H9 (cell line): Measurements from ENCODE around the gene XNDC1N. TPM values are rescaled to one million over a fixed set of nuclear protein-coding genes. Genes with fewer than 3 reads are reported as not detected.

ENCODE experiments used
- DNase-seq: peaks from one replicate; pipeline ENCODE4 v3.0.0-alpha.2; 2017
- H2AFZ ChIP-seq: one replicate; pipeline ENCODE4 v1.6.1; 2013; ENCODE audit warnings: mild to moderate bottlenecking, low read length, control low read depth, moderate library complexity
- H2AK5ac ChIP-seq: 2 replicates; pipeline ENCODE4 v1.6.1; 2013; ENCODE audit warnings: low read length, control low read depth, mixed read lengths; ENCODE audit not compliant: insufficient read length
- H2BK120ac ChIP-seq: one replicate; pipeline ENCODE4 v1.6.1; 2013; ENCODE audit warnings: low read depth, mild to moderate bottlenecking, low read length, control low read depth, inconsistent platforms; ENCODE audit not compliant: poor library complexity, severe bottlenecking
- H2BK12ac ChIP-seq: 2 replicates; pipeline ENCODE4 v1.6.1; 2013; ENCODE audit warnings: low read length, control low read depth, mixed read lengths, low read depth; ENCODE audit not compliant: insufficient read length
- H2BK15ac ChIP-seq: 2 replicates; pipeline ENCODE4 v1.6.1; 2013; ENCODE audit warnings: low read depth, low read length, control low read depth
- H2BK20ac ChIP-seq: one replicate; pipeline ENCODE4 v1.6.1; 2013; ENCODE audit warnings: low read depth, mild to moderate bottlenecking, low read length, control low read depth, inconsistent platforms; ENCODE audit not compliant: poor library complexity, severe bottlenecking
- H2BK5ac ChIP-seq: 2 replicates; pipeline ENCODE4 v1.6.1; 2013; ENCODE audit warnings: low read length, control low read depth, mixed read lengths; ENCODE audit not compliant: insufficient read length
- H3K14ac ChIP-seq: 2 replicates; pipeline ENCODE4 v1.6.1; 2013; ENCODE audit warnings: low read length, control low read depth; ENCODE audit not compliant: insufficient read depth
- H3K18ac ChIP-seq: 2 replicates; pipeline ENCODE4 v1.6.1; 2013; ENCODE audit warnings: low read depth, mild to moderate bottlenecking, mixed read lengths, low read length, control low read depth; ENCODE audit not compliant: insufficient read length
- H3K23ac ChIP-seq: 2 replicates; pipeline ENCODE4 v1.6.1; 2013; ENCODE audit warnings: low read length, control low read depth, mixed read lengths, low read depth; ENCODE audit not compliant: insufficient read length
- H3K23me2 ChIP-seq: 2 replicates; pipeline ENCODE4 v1.6.1; 2013; ENCODE audit warnings: low read depth, mild to moderate bottlenecking, mixed read lengths, low read length, control low read depth; ENCODE audit not compliant: insufficient read length, poor library complexity, severe bottlenecking
- H3K27ac ChIP-seq: 2 replicates; pipeline ENCODE4 v1.5.1; 2013; ENCODE audit warnings: low read length, control low read depth, mixed read lengths, low read depth; ENCODE audit not compliant: insufficient read length
- H3K27me3 ChIP-seq: 2 replicates; pipeline ENCODE4 v1.6.1; 2013; ENCODE audit warnings: low read length, control low read depth, inconsistent platforms; ENCODE audit not compliant: insufficient read depth
- H3K4ac ChIP-seq: 2 replicates; pipeline ENCODE4 v1.6.1; 2013; ENCODE audit warnings: low read depth, mild to moderate bottlenecking, control low read depth, inconsistent platforms, low read length, moderate library complexity
- H3K4me1 ChIP-seq: 2 replicates; pipeline ENCODE4 v1.6.1; 2013; ENCODE audit warnings: low read length, control low read depth, inconsistent platforms; ENCODE audit not compliant: insufficient read depth
- H3K4me2 ChIP-seq: 2 replicates; pipeline ENCODE4 v1.6.1; 2013; ENCODE audit warnings: low read length, control low read depth, mixed read lengths; ENCODE audit not compliant: insufficient read length, insufficient read depth
- H3K56ac ChIP-seq: 2 replicates; pipeline ENCODE4 v1.6.1; 2013; ENCODE audit warnings: low read depth, mild to moderate bottlenecking, mixed read lengths, low read length, control low read depth; ENCODE audit not compliant: insufficient read length
- H3K79me1 ChIP-seq: 2 replicates; pipeline ENCODE4 v1.6.1; 2013; ENCODE audit warnings: low read depth, mild to moderate bottlenecking, moderate library complexity, low read length, control low read depth, inconsistent platforms; ENCODE audit not compliant: insufficient read depth, poor library complexity, severe bottlenecking
- H3K79me2 ChIP-seq: 2 replicates; pipeline ENCODE4 v1.6.1; 2013; ENCODE audit warnings: low read length, control low read depth, inconsistent platforms; ENCODE audit not compliant: insufficient read depth
- H3K9ac ChIP-seq: 2 replicates; pipeline ENCODE4 v1.6.1; 2013; ENCODE audit warnings: low read length, control low read depth, mixed read lengths; ENCODE audit not compliant: insufficient read length; ENCODE audit errors: extremely low read depth
- H3K9me3 ChIP-seq: one replicate; pipeline ENCODE4 v1.6.1; 2013; ENCODE audit warnings: low read depth, low read length, inconsistent platforms; ENCODE audit not compliant: control insufficient read depth
- H3T11ph ChIP-seq: one replicate; pipeline ENCODE4 v1.6.1; 2013; ENCODE audit warnings: mild to moderate bottlenecking, low read length, control low read depth, inconsistent platforms
- H4K20me1 ChIP-seq: one replicate; pipeline ENCODE4 v1.6.1; 2013; ENCODE audit not compliant: control insufficient read depth, insufficient read length, insufficient read depth
- H4K5ac ChIP-seq: 2 replicates; pipeline ENCODE4 v1.6.1; 2013; ENCODE audit warnings: low read depth, mild to moderate bottlenecking, mixed read lengths, low read length, control low read depth; ENCODE audit not compliant: insufficient read length
- H4K8ac ChIP-seq: replicated peaks from 2 replicates; pipeline ENCODE4 v1.6.1; 2013; ENCODE audit warnings: low read length, control low read depth, mixed read lengths, low read depth; ENCODE audit not compliant: insufficient read length
- H4K91ac ChIP-seq: 2 replicates; pipeline ENCODE4 v1.6.1; 2013; ENCODE audit warnings: low read depth, mild to moderate bottlenecking, moderate library complexity, mixed read lengths, low read length, control low read depth; ENCODE audit not compliant: insufficient read length
- H3K27ac Mint-ChIP-seq, 3 experiments: 2 replicates in 2 of 3; 3 replicates in 1 of 3; pipeline ENCODE4 v1.8.0; 2020 to 2021; ENCODE audit warnings: mixed read lengths in 3 of 3, mild to moderate bottlenecking in 1 of 3, moderate library complexity in 1 of 3
- H3K27me3 Mint-ChIP-seq: 2 replicates; pipeline ENCODE4 v1.8.0; 2021; ENCODE audit warnings: low read depth, mild to moderate bottlenecking, moderate library complexity, mixed read lengths
- H3K36me3 Mint-ChIP-seq, 3 experiments: 2 replicates in 2 of 3; 3 replicates in 1 of 3; pipeline ENCODE4 v1.8.0; 2020 to 2021; ENCODE audit warnings: low read depth in 3 of 3, mixed read lengths in 3 of 3; ENCODE audit not compliant: insufficient read depth in 1 of 3
- H3K4me1 Mint-ChIP-seq, 2 experiments: 2 replicates each; pipeline ENCODE4 v1.8.0; 2020; ENCODE audit warnings: mixed read lengths in 2 of 2
- H3K4me3 Mint-ChIP-seq, 2 experiments: 2 replicates in 1 of 2; 3 replicates in 1 of 2; pipeline ENCODE4 v1.8.0; 2020 to 2021; ENCODE audit warnings: mild to moderate bottlenecking in 2 of 2, mixed read lengths in 2 of 2, moderate library complexity in 1 of 2
- H3K9me3 Mint-ChIP-seq, 2 experiments: 2 replicates in 1 of 2; 3 replicates in 1 of 2; pipeline ENCODE4 v1.8.0; 2020; ENCODE audit warnings: mild to moderate bottlenecking in 2 of 2, mixed read lengths in 2 of 2, moderate library complexity in 1 of 2
- CTCF ChIP-seq: fragments of 200-600 bp; sonication (generic); conservative IDR thresholded peaks from 3 replicates; pipeline ENCODE4 v1.8.0; 2021; ENCODE audit warnings: antibody characterized with exemption, mild to moderate bottlenecking
- WGBS: extraction: QIAGEN DNeasy Blood & Tissue Kit; methylation state at CpG from one replicate; pipeline ENCODE4 v1.1.7; 2013; ENCODE audit warnings: missing lambda C conversion rate, low lambda C conversion rate, mixed read lengths; ENCODE audit not compliant: insufficient read length; ENCODE audit errors: extremely low coverage; 5-methylcytosine and 5-hydroxymethylcytosine counted together
- total RNA-seq: library from RNA; stranded (reverse); gene quantifications from 2 replicates; pipeline ENCODE4 v1.2.1, GENCODE V29; 2021

XNDC1N gene
- total RNA-seq, 1 experiment from 2014 or later = 11.0 TPM

- no peak overlapping the region for H2BK120ac ChIP-seq
- H3K4me1 Mint-ChIP-seq = peaks cover 2% of the 10 kb centered on the region in 2 experiments; a peak in 2 of 4 replicates
- H4K8ac ChIP-seq = no peak overlapping the region
- WGBS = no CpG with 5 or more reads among the region's 5 CpGs
- H3K4me3 Mint-ChIP-seq = no peak overlapping the region
- no peak overlapping the region for H3K27ac ChIP-seq
- H2BK5ac ChIP-seq = no peak overlapping the region
- H3K9ac ChIP-seq = no peak overlapping the region
- no peak for DNase-seq
- no peaks in the 10 kb centered on the region for H3K79me2 ChIP-seq
- no peak overlapping the region for H3K4me2 ChIP-seq
- no peaks in the 10 kb centered on the region for H3K27me3 ChIP-seq
- H3K36me3 Mint-ChIP-seq = peaks cover 9 to 25% (median 16%) of the 10 kb centered on the region in 3 experiments
- no peak overlapping the region for H4K5ac ChIP-seq
- H3K23me2 ChIP-seq = no peaks in the 10 kb centered on the region
- H2BK20ac ChIP-seq = no peak overlapping the region
- no peaks in the 10 kb centered on the region for H3K27me3 Mint-ChIP-seq
- no peak overlapping the region for H3K18ac ChIP-seq
- H3K4me1 ChIP-seq = no peaks in the 10 kb centered on the region
- no peaks in the 10 kb centered on the region for H3K9me3 Mint-ChIP-seq
- no peaks in the 10 kb centered on the region for H4K20me1 ChIP-seq
- no peak overlapping the region for H3K14ac ChIP-seq
- no peak overlapping the region for H2AFZ ChIP-seq
- H3K79me1 ChIP-seq = no peaks in the 10 kb centered on the region
- H3K56ac ChIP-seq = no peak overlapping the region
- no peak overlapping the region for H4K91ac ChIP-seq
- TF ChIP-seq CTCF = no peak
- H3K27ac Mint-ChIP-seq = no peak overlapping the region
- H3T11ph ChIP-seq = no peak overlapping the region
- no peaks in the 10 kb centered on the region for H3K9me3 ChIP-seq
- H2AK5ac ChIP-seq = no peak overlapping the region
- no peak overlapping the region for H3K4ac ChIP-seq
- H2BK15ac ChIP-seq = no peak overlapping the region
- H3K23ac ChIP-seq = no peak overlapping the region
- H2BK12ac ChIP-seq = no peak overlapping the region
These were observed 48.2 kb upstream of the XNDC1N start for GRCh38 chr11:71976551-71976950.
